Neural cell (in vitro differentiated cells): ENCODE results near the gene GBP4. TPM values are rescaled to one million over a fixed set of nuclear protein-coding genes. Genes with fewer than 3 reads are reported as not detected.

Experiments used
- H2AFZ ChIP-seq: fragments of 200-600, 300-800 bp; sonication (generic), shearing (Covaris generic); 2 replicates; pipeline ENCODE4 v1.6.0; 2014; ENCODE audit warnings: low read depth, mild to moderate bottlenecking, antibody characterized with exemption, low read length, moderate library complexity
- H3F3A ChIP-seq: fragments of 200-600 bp; shearing (Covaris generic); 2 replicates; pipeline ENCODE4 v1.6.1; 2016; ENCODE audit warnings: mild to moderate bottlenecking, moderate library complexity, mixed read lengths, antibody characterized with exemption, low read length; ENCODE audit not compliant: insufficient read depth, poor library complexity, severe bottlenecking
- H3K27ac ChIP-seq: fragments of 200-600, 300-800 bp; sonication (generic), shearing (Covaris generic); 2 replicates; pipeline ENCODE4 v1.5.1; 2014; ENCODE audit warnings: mild to moderate bottlenecking, low read length, moderate library complexity
- H3K27me3 ChIP-seq: fragments of 300-800, 200-600 bp; sonication (generic), shearing (Covaris generic); 2 replicates; pipeline ENCODE4 v1.6.0; 2014; ENCODE audit warnings: mild to moderate bottlenecking, low read depth, low read length, moderate library complexity; ENCODE audit not compliant: insufficient read depth
- H3K36me3 ChIP-seq: fragments of 300-800, 200-600 bp; sonication (generic), shearing (Covaris generic); 2 replicates; pipeline ENCODE4 v1.5.1; 2014; ENCODE audit warnings: mild to moderate bottlenecking, antibody characterized with exemption, low read length, moderate library complexity; ENCODE audit not compliant: insufficient read depth
- H3K4me2 ChIP-seq: fragments of 300-800, 200-600 bp; sonication (generic), shearing (Covaris generic); 2 replicates; pipeline ENCODE4 v1.6.0; 2014; ENCODE audit warnings: mild to moderate bottlenecking, low read length
- H3K4me3 ChIP-seq: fragments of 300-800, 200-600 bp; sonication (generic), shearing (Covaris generic); 2 replicates; pipeline ENCODE4 v1.5.1; 2014; ENCODE audit warnings: mild to moderate bottlenecking, low read length, moderate library complexity
- H3K79me2 ChIP-seq: fragments of 200-600 bp; shearing (Covaris generic); replicated peaks from 2 replicates; pipeline ENCODE4 v1.6.0; 2014; ENCODE audit warnings: mild to moderate bottlenecking, low read length, moderate library complexity; ENCODE audit not compliant: insufficient read depth
- H3K9ac ChIP-seq: fragments of 300-800, 200-600 bp; sonication (generic), shearing (Covaris generic); 2 replicates; pipeline ENCODE4 v1.6.1; 2016; ENCODE audit warnings: mild to moderate bottlenecking, low read length, mixed read lengths
- H3K9me2 ChIP-seq: fragments of 200-600 bp; shearing (Covaris generic); 2 replicates; pipeline ENCODE4 v1.6.1; 2016; ENCODE audit warnings: mild to moderate bottlenecking, low read length, mixed read lengths; ENCODE audit not compliant: insufficient read depth
- H3K9me3 ChIP-seq: fragments of 200-600, 300-800 bp; sonication (generic), shearing (Covaris generic); 2 replicates; pipeline ENCODE4 v1.6.1; 2016; ENCODE audit warnings: mild to moderate bottlenecking, mixed run types, low read length, moderate library complexity, mixed read lengths
- H4K20me1 ChIP-seq: fragments of 200-600 bp; shearing (Covaris generic); 2 replicates; pipeline ENCODE4 v1.6.1; 2016; ENCODE audit warnings: mild to moderate bottlenecking, mixed run types; ENCODE audit not compliant: insufficient read depth
- EP300 ChIP-seq: fragments of 450-650 bp; conservative IDR thresholded peaks from 2 replicates; pipeline ENCODE4 v1.6.1; 2014; ENCODE audit warnings: antibody characterized with exemption, mild to moderate bottlenecking, moderate library complexity; ENCODE audit not compliant: poor library complexity, severe bottlenecking
- EZH2 ChIP-seq: fragments of 200-600, 300-800 bp; shearing (Covaris generic), sonication (generic); IDR thresholded peaks from 2 replicates; pipeline ENCODE4 v1.6.1; 2014; ENCODE audit warnings: antibody characterized with exemption, low read length, borderline replicate concordance, mild to moderate bottlenecking; ENCODE audit not compliant: insufficient read depth, poor library complexity, severe bottlenecking
- MXI1 ChIP-seq: fragments of 450-650 bp; conservative IDR thresholded peaks from 2 replicates; pipeline ENCODE4 v1.6.1; 2014; ENCODE audit warnings: antibody characterized with exemption, mild to moderate bottlenecking; ENCODE audit not compliant: poor library complexity, severe bottlenecking
- POLR2AphosphoS5 ChIP-seq: IDR thresholded peaks from 2 replicates; pipeline ENCODE4 v1.6.1; 2012
- RAD21 ChIP-seq: fragments of 450-650 bp; conservative IDR thresholded peaks from 2 replicates; pipeline ENCODE4 v1.6.1; 2014; ENCODE audit warnings: antibody characterized with exemption, mild to moderate bottlenecking, moderate library complexity
- REST ChIP-seq: IDR thresholded peaks from 2 replicates; pipeline ENCODE4 v1.6.1; 2012; ENCODE audit warnings: borderline replicate concordance
- SMC3 ChIP-seq: fragments of 450-650 bp; conservative IDR thresholded peaks from 2 replicates; pipeline ENCODE4 v1.6.1; 2014; ENCODE audit warnings: antibody characterized with exemption, mild to moderate bottlenecking, moderate library complexity; ENCODE audit not compliant: poor library complexity
- TAF1 ChIP-seq: IDR thresholded peaks from 2 replicates; pipeline ENCODE4 v1.6.1; 2012; ENCODE audit warnings: low read depth
- polyA plus RNA-seq: library from polyadenylated mRNA; depleted of rRNA; stranded (reverse); fragments of >200 nt; gene quantifications from 2 replicates; pipeline ENCODE4 v1.2.3, GENCODE V29; 2014
- TF ChIP-seq, protein P1 (sequence below): fragments of 450-650 bp; IDR thresholded peaks from 2 replicates; pipeline ENCODE4 v1.5.1; 2014; ENCODE audit warnings: antibody characterized with exemption, mild to moderate bottlenecking, moderate library complexity; ENCODE audit not compliant: poor library complexity, severe bottlenecking

The GBP4 gene
- polyA plus RNA-seq, 1 donor from 2014 or later = not detected

DNA sequence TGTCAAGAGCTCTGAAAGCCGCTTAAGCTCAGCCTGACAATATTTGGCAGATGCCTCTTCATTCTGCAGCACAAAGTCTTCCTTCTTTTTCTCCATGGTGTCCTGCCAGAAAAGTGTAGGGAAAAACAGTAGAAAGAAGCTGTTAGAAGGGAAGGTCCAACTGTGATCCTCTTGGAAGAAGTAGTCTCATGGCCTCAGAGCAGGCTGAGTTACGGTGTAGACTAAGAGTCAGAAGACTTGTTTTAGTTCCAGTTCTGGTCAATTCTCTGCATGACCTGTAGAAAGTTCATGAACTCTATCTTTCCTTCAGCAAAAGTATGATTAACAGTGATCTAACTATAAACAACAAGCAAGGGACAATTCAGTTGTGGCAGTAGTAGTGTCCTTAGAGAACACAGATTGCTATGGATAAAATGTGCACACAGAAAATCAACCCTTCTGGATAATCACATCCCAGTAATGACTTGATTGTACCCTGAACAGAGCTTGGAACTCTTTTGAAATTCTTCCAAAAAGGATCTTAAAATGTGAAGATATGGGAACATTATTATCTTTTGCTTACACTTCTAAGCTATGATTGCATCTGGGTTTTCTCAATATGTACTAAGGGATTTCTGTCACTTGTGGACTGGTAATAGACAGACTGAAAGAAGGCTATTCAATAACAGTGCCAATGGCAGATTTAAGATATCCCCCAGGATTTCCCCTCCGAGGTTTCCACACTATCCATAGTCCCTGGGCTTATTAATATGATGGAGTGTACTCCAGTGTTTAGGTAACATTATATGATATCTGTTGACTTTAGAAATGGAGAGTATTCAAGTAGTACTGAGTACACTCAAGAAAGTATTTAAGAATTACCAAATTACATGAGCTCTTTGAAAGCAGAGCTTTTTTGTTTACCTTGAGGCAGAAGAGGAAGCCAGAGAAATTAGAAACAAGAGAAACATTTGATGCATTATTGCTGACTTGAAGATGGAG lies 50.8 kb downstream of the GBP4 start:
- no peak for TF ChIP-seq MXI1
- no peak for TF ChIP-seq RAD21
- TF ChIP-seq POLR2AphosphoS5 = no peak
- TF ChIP-seq EP300 = no peak
- TF ChIP-seq REST = no peak
- no peak for TF ChIP-seq SMC3
- TF ChIP-seq TAF1 = no peak
- TF ChIP-seq, protein P1, sequence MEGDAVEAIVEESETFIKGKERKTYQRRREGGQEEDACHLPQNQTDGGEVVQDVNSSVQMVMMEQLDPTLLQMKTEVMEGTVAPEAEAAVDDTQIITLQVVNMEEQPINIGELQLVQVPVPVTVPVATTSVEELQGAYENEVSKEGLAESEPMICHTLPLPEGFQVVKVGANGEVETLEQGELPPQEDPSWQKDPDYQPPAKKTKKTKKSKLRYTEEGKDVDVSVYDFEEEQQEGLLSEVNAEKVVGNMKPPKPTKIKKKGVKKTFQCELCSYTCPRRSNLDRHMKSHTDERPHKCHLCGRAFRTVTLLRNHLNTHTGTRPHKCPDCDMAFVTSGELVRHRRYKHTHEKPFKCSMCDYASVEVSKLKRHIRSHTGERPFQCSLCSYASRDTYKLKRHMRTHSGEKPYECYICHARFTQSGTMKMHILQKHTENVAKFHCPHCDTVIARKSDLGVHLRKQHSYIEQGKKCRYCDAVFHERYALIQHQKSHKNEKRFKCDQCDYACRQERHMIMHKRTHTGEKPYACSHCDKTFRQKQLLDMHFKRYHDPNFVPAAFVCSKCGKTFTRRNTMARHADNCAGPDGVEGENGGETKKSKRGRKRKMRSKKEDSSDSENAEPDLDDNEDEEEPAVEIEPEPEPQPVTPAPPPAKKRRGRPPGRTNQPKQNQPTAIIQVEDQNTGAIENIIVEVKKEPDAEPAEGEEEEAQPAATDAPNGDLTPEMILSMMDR = no peak
- TF ChIP-seq EZH2 = no peak
- Histone ChIP-seq H3K9me3 (no peaks in the 10 kb centered on the region), H2AFZ (no peak overlapping the region), H3K4me3 (no peak overlapping the region), H3K27me3 (no peaks in the 10 kb centered on the region), H3K36me3 (no peaks in the 10 kb centered on the region), H3K27ac (no peak overlapping the region), H3F3A (no peaks in the 10 kb centered on the region), H3K4me2 (no peak overlapping the region), H4K20me1 (no peaks in the 10 kb centered on the region), H3K9me2 (no peaks in the 10 kb centered on the region), H3K9ac (no peak overlapping the region), H3K79me2 (no peaks in the 10 kb centered on the region)

DNA sequence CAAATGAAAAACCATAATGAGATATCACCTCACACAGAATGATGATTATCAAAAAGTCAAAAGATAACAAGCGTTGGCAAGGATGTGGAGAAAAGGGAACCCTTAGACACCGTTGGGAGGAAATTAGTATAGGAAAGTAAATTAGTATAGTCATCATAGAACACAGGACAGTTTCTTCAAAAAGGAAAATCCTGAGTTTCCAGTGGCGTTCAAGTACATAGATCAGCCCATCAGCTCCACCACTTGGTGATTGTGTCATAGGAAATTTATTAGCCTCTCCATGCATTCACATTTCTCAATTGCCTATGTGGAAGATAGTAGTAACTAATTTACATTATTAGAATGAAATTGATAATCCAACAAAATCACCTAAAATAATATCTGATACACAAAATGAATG lies 52.0 kb downstream of the GBP4 start:
- Histone ChIP-seq H2AFZ (no peak overlapping the region), H3K36me3 (no peaks in the 10 kb centered on the region), H4K20me1 (no peaks in the 10 kb centered on the region), H3K4me2 (no peak overlapping the region), H3K27ac (no peak overlapping the region), H3K9me3 (no peaks in the 10 kb centered on the region), H3K9me2 (no peaks in the 10 kb centered on the region), H3K4me3 (no peak overlapping the region), H3K79me2 (no peaks in the 10 kb centered on the region), H3F3A (no peaks in the 10 kb centered on the region), H3K27me3 (no peaks in the 10 kb centered on the region), H3K9ac (no peak overlapping the region)
- no peak for TF ChIP-seq REST
